Ishikawa (cell line): Measurements from ENCODE around the gene PLXNA2.

Experiments used
- CEBPB ChIP-seq: IDR thresholded peaks from 2 replicates; pipeline ENCODE4 v1.6.1; 2012
- EGR1 ChIP-seq: IDR thresholded peaks from 2 replicates; pipeline ENCODE4 v1.6.1; 2012
- EP300 ChIP-seq: IDR thresholded peaks from 2 replicates; pipeline ENCODE4 v1.6.1; 2012; ENCODE audit warnings: borderline replicate concordance
- TAF1 ChIP-seq: IDR thresholded peaks from 2 replicates; pipeline ENCODE4 v1.6.1; 2012; ENCODE audit warnings: low read depth, mild to moderate bottlenecking

DNA sequence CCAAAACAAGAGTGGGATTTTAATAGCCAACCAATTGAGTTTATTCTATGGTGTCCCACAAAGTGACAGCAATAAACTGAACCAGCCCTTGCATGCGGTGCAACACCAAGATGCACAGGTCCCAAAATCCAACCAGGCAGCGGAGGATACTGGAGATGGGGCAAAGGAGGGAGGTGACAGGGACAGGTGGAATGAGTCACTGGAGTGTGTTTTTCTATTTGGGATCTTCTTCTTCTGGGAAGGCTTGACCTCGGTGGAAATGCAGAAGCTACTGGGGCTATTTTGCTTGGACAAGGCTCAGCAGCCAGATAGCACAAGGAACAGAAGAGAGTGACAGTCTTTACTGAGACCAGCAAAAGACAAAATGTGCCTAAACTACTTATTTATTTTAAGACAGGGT is 97.5 kb downstream of the PLXNA2 start:
- TF ChIP-seq CEBPB (no peak), EGR1 (no peak), EP300 (no peak), TAF1 (no peak)
